CD4-positive, CD25-positive, alpha-beta regulatory T cell (primary cell): ENCODE results near the gene UQCRC2. TPM values are rescaled to one million over a fixed set of nuclear protein-coding genes. Genes with fewer than 3 reads are reported as not detected.
A peak's percentile ranks its signal among the peaks of the same experiment; 100 is the strongest.
"Not testable (repeated sequence)": the region's sequence is repeated elsewhere in the genome, so short reads cannot be mapped to it uniquely, and the experiment has no call there.

Experiments used
- ATAC-seq, 2 donors: fragments of 150-1000 bp; cut with Tn5 transposase; one replicate each; pipeline ENCODE4 v1.10.0; 2021; ENCODE audit warnings: low read depth in 2 of 2, moderate number of reproducible peaks in 2 of 2, moderate library complexity in 1 of 2
- DNase-seq, 3 donors: peaks; one replicate each; pipeline versions ENCODE4 v3.0.0 to v3.0.0-alpha.2; 2012 to 2022; ENCODE audit warnings: mixed read lengths in 1 of 3
- H3K27ac ChIP-seq: one replicate; pipeline ENCODE4 v1.7.0; 2013; ENCODE audit warnings: mild to moderate bottlenecking, low read length; ENCODE audit not compliant: insufficient read depth, poor library complexity, severe bottlenecking
- H3K27me3 ChIP-seq: one replicate; pipeline ENCODE4 v1.7.0; 2013; ENCODE audit warnings: low read length; ENCODE audit not compliant: control insufficient read depth, insufficient read depth
- H3K36me3 ChIP-seq: one replicate; pipeline ENCODE4 v1.7.0; 2013; ENCODE audit warnings: mild to moderate bottlenecking, low read length, moderate library complexity; ENCODE audit not compliant: control insufficient read depth, insufficient read depth
- H3K4me1 ChIP-seq: 2 replicates; pipeline ENCODE4 v1.7.0; 2013; ENCODE audit warnings: mild to moderate bottlenecking, low read length; ENCODE audit not compliant: insufficient read depth, control insufficient read depth, poor library complexity, severe bottlenecking
- H3K4me3 ChIP-seq: one replicate; pipeline ENCODE4 v1.7.0; 2013; ENCODE audit warnings: low read depth, mild to moderate bottlenecking, low read length, moderate library complexity
- H3K9me3 ChIP-seq, 2 experiments: 1 replicate in 1 of 2; 2 replicates in 1 of 2; pipeline ENCODE4 v1.7.0; 2013; ENCODE audit warnings: low read length in 2 of 2, mild to moderate bottlenecking in 1 of 2, moderate library complexity in 1 of 2; ENCODE audit not compliant: control insufficient read depth in 2 of 2
- H3K27ac Mint-ChIP-seq, 3 donors: one replicate each; pipeline ENCODE4 v1.8.0; 2020 to 2022; ENCODE audit warnings: mild to moderate bottlenecking in 3 of 3, mixed read lengths in 3 of 3, moderate library complexity in 2 of 3
- H3K27me3 Mint-ChIP-seq: one replicate; pipeline ENCODE4 v1.8.0; 2022; ENCODE audit warnings: mild to moderate bottlenecking, mixed read lengths
- H3K36me3 Mint-ChIP-seq: one replicate; pipeline ENCODE4 v1.8.0; 2020; ENCODE audit warnings: mixed read lengths
- H3K4me1 Mint-ChIP-seq, 4 donors: one replicate each; pipeline ENCODE4 v1.8.0; 2020 to 2022; ENCODE audit warnings: mixed read lengths in 4 of 4, mild to moderate bottlenecking in 1 of 4
- H3K4me3 Mint-ChIP-seq, 4 donors: one replicate each; pipeline ENCODE4 v1.8.0; 2020 to 2022; ENCODE audit warnings: mild to moderate bottlenecking in 4 of 4, mixed read lengths in 4 of 4, moderate library complexity in 3 of 4
- H3K9me3 Mint-ChIP-seq, 7 donors: one replicate each; pipeline ENCODE4 v1.8.0; 2020 to 2022; ENCODE audit warnings: mixed read lengths in 7 of 7, mild to moderate bottlenecking in 3 of 7, moderate library complexity in 2 of 7
- polyA plus RNA-seq, 4 donors: library from polyadenylated mRNA; unstranded; fragments of 300-500 nt; fragmentation: Illumina TruSeq; gene quantifications; one replicate each; pipeline ENCODE4 v1.2.3, GENCODE V29; 2021
- total RNA-seq: library from RNA; stranded (reverse); gene quantifications from one replicate; pipeline ENCODE4 v1.2.3, GENCODE V29; 2022

The UQCRC2 gene
- total and polyA plus RNA-seq, 5 donors from 2014 or later, result 164 to 218 (median 205) TPM

GRCh38 chr16:21994856-21995465 lies 41.8 kb downstream of the UQCRC2 start:
- ATAC-seq, result no peak
- Histone ChIP-seq H3K9me3 (no peaks in the 10 kb centered on the region), H3K4me1 (peaks cover 22% of the 10 kb centered on the region), H3K4me3 (no peak overlapping the region), H3K27me3 (no peaks in the 10 kb centered on the region), H3K36me3 (no peaks in the 10 kb centered on the region), H3K27ac (no peak overlapping the region)
- Mint-ChIP-seq H3K36me3 (no peaks in the 10 kb centered on the region), H3K4me3 (peak overlapping the region in 2 of 4 donors; percentile 16 to 24), H3K9me3 (no peaks in the 10 kb centered on the region), H3K27ac (peak overlapping the region in 1 of 3 donors; percentile 78), H3K27me3 (no peaks in the 10 kb centered on the region), H3K4me1 (peaks cover 6 to 26% (median 20%) of the 10 kb centered on the region in 4 donors)
- no peak for DNase-seq

DNA sequence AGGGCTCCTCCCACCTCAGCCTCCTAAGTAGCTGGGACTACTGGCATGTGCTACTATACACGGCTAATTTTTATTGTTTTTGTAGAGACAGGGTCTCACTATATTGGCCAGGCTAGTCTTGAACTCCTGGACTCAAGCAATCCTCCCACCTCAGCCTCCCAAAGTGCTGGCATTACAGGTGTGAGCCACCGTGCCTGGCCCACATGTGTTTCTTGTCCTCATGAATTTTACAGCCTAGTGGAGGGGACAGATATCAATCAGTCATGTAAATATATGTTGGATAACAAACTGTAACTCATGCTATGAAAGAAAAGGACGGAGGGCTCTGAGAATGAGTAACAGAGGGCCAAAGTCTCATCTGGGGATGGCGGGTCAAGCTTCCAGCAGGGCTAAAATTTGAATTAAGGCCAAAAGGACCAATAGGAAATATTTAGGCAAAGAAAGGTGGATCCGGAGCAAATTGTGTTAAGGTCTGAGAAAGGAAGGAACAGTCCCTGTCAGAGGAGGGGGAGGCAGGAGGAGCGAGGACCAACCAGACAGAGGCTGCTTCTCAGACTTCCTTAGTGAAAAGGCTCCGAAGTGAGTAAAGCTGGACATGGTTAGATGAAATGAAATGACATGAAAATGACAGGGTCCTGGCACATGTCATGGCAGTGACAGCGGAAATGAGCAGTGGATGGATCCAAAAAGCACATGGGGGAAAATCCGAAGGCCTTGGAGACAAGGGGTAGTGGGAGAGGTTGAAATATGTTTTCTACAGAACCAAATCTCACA lies 43.9 kb downstream of the UQCRC2 start:
- Histone ChIP-seq H3K27ac (no peak overlapping the region), H3K36me3 (no peaks in the 10 kb centered on the region), H3K27me3 (no peaks in the 10 kb centered on the region), H3K4me3 (no peak overlapping the region), H3K4me1 (peaks cover 9% of the 10 kb centered on the region), H3K9me3 (no peaks in the 10 kb centered on the region)
- H3K27me3 Mint-ChIP-seq, result no peaks in the 10 kb centered on the region
- H3K27ac Mint-ChIP-seq, result no peak overlapping the region
- H3K4me3 Mint-ChIP-seq, result peak overlapping the region in 1 of 4 donors; percentile 69
- no peaks in the 10 kb centered on the region for H3K9me3 Mint-ChIP-seq
- ATAC-seq (no peak), DNase-seq (no peak)
- no peaks in the 10 kb centered on the region for H3K36me3 Mint-ChIP-seq
- peaks cover 6 to 17% (median 11%) of the 10 kb centered on the region in 4 donors for H3K4me1 Mint-ChIP-seq

- H3K4me3 ChIP-seq, result no peak overlapping the region
- DNase-seq (no peak), ATAC-seq (no peak)
- H3K36me3 ChIP-seq, result no peaks in the 10 kb centered on the region
- Mint-ChIP-seq H3K4me3 (no peak overlapping the region), H3K36me3 (no peaks in the 10 kb centered on the region), H3K9me3 (no peaks in the 10 kb centered on the region), H3K27ac (no peak overlapping the region), H3K4me1 (peaks cover 6 to 13% (median 9%) of the 10 kb centered on the region in 4 donors), H3K27me3 (no peaks in the 10 kb centered on the region)
- no peaks in the 10 kb centered on the region for H3K9me3 ChIP-seq
- no peaks in the 10 kb centered on the region for H3K27me3 ChIP-seq
- H3K27ac ChIP-seq, result no peak overlapping the region
- H3K4me1 ChIP-seq, result peaks cover 7% of the 10 kb centered on the region
Measured at GRCh38 chr16:21997697-21998480, 44.7 kb downstream of the UQCRC2 start.

GRCh38 chr16:22001591-22001990 lies 48.4 kb downstream of the UQCRC2 start:
- Histone ChIP-seq H3K27ac (no peak overlapping the region), H3K27me3 (no peaks in the 10 kb centered on the region), H3K4me3 (no peak overlapping the region), H3K36me3 (no peaks in the 10 kb centered on the region), H3K9me3 (no peaks in the 10 kb centered on the region), H3K4me1 (peaks cover 7% of the 10 kb centered on the region)
- Mint-ChIP-seq H3K4me1 (peaks cover 6 to 14% (median 10%) of the 10 kb centered on the region in 4 donors), H3K9me3 (peaks cover 0 to 1% (median 0%) of the 10 kb centered on the region in 7 donors), H3K27ac (peak overlapping the region in 1 of 3 donors; percentile 54), H3K27me3 (no peaks in the 10 kb centered on the region), H3K4me3 (peak overlapping the region in 1 of 4 donors; percentile 48), H3K36me3 (no peaks in the 10 kb centered on the region)
- ATAC-seq (no peak), DNase-seq (no peak)

- H3K9me3 Mint-ChIP-seq, H3K27me3 ChIP-seq, H3K27me3 Mint-ChIP-seq, H3K9me3 ChIP-seq, H3K36me3 ChIP-seq, H3K4me3 Mint-ChIP-seq, H3K4me3 ChIP-seq, DNase-seq, H3K27ac ChIP-seq, ATAC-seq, H3K36me3 Mint-ChIP-seq, H3K27ac Mint-ChIP-seq, H3K4me1 ChIP-seq: not testable (repeated sequence)
- peaks cover 9 to 19% (median 14%) of the 10 kb centered on the region in 4 donors for H3K4me1 Mint-ChIP-seq
Measured at GRCh38 chr16:22002047-22002446, 48.9 kb downstream of the UQCRC2 start.

DNA sequence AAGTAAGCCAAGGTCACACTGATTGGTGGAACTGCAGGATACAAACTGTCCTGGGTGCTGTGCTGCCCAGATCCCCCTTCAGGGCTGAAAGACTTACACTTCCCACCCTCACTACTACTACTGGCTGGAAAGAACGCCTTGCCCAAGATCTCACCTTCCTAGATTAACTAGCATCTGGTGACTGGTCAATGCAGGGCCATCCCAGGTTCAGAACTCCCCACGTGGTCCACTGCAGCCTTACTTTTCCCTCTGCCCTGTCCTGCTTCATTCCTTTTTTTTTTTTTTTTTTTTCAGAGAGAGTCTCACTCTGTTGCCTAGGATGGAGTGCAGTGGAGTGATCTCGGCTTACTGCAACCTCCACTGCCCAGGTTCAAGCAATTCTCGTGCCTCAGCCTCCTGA lies 50.0 kb downstream of the UQCRC2 start:
- peak overlapping the region in 1 of 4 donors; percentile 30 for H3K4me3 Mint-ChIP-seq
- Histone ChIP-seq H3K9me3 (no peaks in the 10 kb centered on the region), H3K4me3 (no peak overlapping the region), H3K27me3 (no peaks in the 10 kb centered on the region), H3K27ac (no peak overlapping the region), H3K36me3 (no peaks in the 10 kb centered on the region), H3K4me1 (peaks cover 13% of the 10 kb centered on the region)
- H3K36me3 Mint-ChIP-seq, result no peaks in the 10 kb centered on the region
- peaks cover 10 to 25% (median 18%) of the 10 kb centered on the region in 4 donors for H3K4me1 Mint-ChIP-seq
- DNase-seq, result no peak
- peaks cover 0 to 1% (median 0%) of the 10 kb centered on the region in 7 donors for H3K9me3 Mint-ChIP-seq
- peaks cover 4% of the 10 kb centered on the region for H3K27me3 Mint-ChIP-seq
- ATAC-seq, result no peak
- H3K27ac Mint-ChIP-seq, result peak overlapping the region in 1 of 3 donors; percentile 69

- Histone ChIP-seq H3K4me1 (peaks cover 22% of the 10 kb centered on the region), H3K27ac (no peak overlapping the region), H3K4me3 (no peak overlapping the region), H3K9me3 (no peaks in the 10 kb centered on the region), H3K27me3 (no peaks in the 10 kb centered on the region), H3K36me3 (no peaks in the 10 kb centered on the region)
- peak overlapping the region in 1 of 4 donors; percentile 79 for H3K4me3 Mint-ChIP-seq
- no peak for DNase-seq
- no peak for ATAC-seq
- H3K9me3 Mint-ChIP-seq, result peaks cover 0 to 1% (median 0%) of the 10 kb centered on the region in 7 donors
- H3K4me1 Mint-ChIP-seq, result peaks cover 10 to 32% (median 20%) of the 10 kb centered on the region in 4 donors
- peaks cover 4% of the 10 kb centered on the region for H3K27me3 Mint-ChIP-seq
- H3K36me3 Mint-ChIP-seq, result no peaks in the 10 kb centered on the region
- H3K27ac Mint-ChIP-seq, result peak overlapping the region in 1 of 3 donors; percentile 60
Measured at GRCh38 chr16:22004341-22004740, 51.2 kb downstream of the UQCRC2 start.
